B cell (primary cell): Measurements from ENCODE around the gene A2ML1. TPM values are rescaled to one million over a fixed set of nuclear protein-coding genes. Genes with fewer than 3 reads are reported as not detected.

Source experiments
- ATAC-seq: fragments of 200-7000 bp; cut with Tn5 transposase; one replicate; pipeline ENCODE4 v1.10.0; 2021; ENCODE audit warnings: low read depth, mild to moderate bottlenecking, moderate number of reproducible peaks, moderate library complexity
- CTCF ChIA-PET: fragments of 350-600 bp; sonication (Branson Sonifier 250); formaldehyde crosslinking; loops from one replicate; lab custom pipeline; 2021; ENCODE audit warnings: antibody characterized with exemption, inconsistent platforms; lab: Charles Lee
- POLR2A ChIA-PET: fragments of 350-600 bp; sonication (Branson Sonifier 250); formaldehyde crosslinking; loops from one replicate; lab custom pipeline; 2021; ENCODE audit warnings: antibody characterized with exemption; lab: Charles Lee
- DNase-seq: peaks from one replicate; pipeline ENCODE4 v3.0.0; 2013
- H2AFZ ChIP-seq: 2 replicates; pipeline ENCODE4 v1.6.1; 2012; ENCODE audit warnings: mild to moderate bottlenecking, low read depth, low read length; ENCODE audit not compliant: insufficient read depth, poor library complexity, severe bottlenecking
- H3K27ac ChIP-seq, 2 donors: 1 replicate in 1 of 2; 2 replicates in 1 of 2; pipeline ENCODE4 v1.5.1; 2012 to 2013; ENCODE audit warnings: low read length in 2 of 2, mild to moderate bottlenecking in 2 of 2, moderate library complexity in 1 of 2
- H3K27me3 ChIP-seq, 4 experiments: fragments of 200-600 bp in 1 of 4; sonication (generic) in 1 of 4; replicated peaks in 1 of 4; 1 replicate in 2 of 4; 2 replicates in 2 of 4; pipeline versions ENCODE4 v1.6.1 to v1.7.0; 2013 to 2016; ENCODE audit warnings: low read length in 3 of 4, mild to moderate bottlenecking in 2 of 4, mixed read lengths in 1 of 4, moderate library complexity in 1 of 4; ENCODE audit not compliant: insufficient read depth in 4 of 4, control insufficient read depth in 3 of 4; ENCODE audit errors: control extremely low read depth in 1 of 4
- H3K36me3 ChIP-seq, 2 experiments: replicated peaks in 1 of 2; 1 replicate in 1 of 2; 2 replicates in 1 of 2; pipeline versions ENCODE4 v1.6.1 to v1.7.1; 2013; ENCODE audit warnings: low read length in 1 of 2; ENCODE audit not compliant: insufficient read depth in 2 of 2, control insufficient read depth in 1 of 2; ENCODE audit errors: control extremely low read depth in 1 of 2, extremely low read depth in 1 of 2
- H3K4me1 ChIP-seq, 2 donors: fragments of 200-600 bp in 1 of 2; sonication (generic) in 1 of 2; 1 replicate in 1 of 2; 2 replicates in 1 of 2; pipeline versions ENCODE4 v1.5.1 to v1.6.1; 2013 to 2017; ENCODE audit warnings: low read length in 2 of 2; ENCODE audit not compliant: control insufficient read depth in 2 of 2, insufficient read depth in 2 of 2
- H3K4me2 ChIP-seq: replicated peaks from 2 replicates; pipeline ENCODE3; 2012; ENCODE audit warnings: mild to moderate bottlenecking, low read depth, low read length; ENCODE audit not compliant: poor library complexity, severe bottlenecking
- H3K4me3 ChIP-seq, 5 experiments: fragments of 200-600 bp in 1 of 5; sonication (generic) in 1 of 5; 1 replicate in 3 of 5; 2 replicates in 2 of 5; pipeline versions ENCODE4 v1.5.1 to v1.7.0; 2011 to 2016; ENCODE audit warnings: low read length in 4 of 5, mild to moderate bottlenecking in 4 of 5, low read depth in 2 of 5, control low read depth in 1 of 5, moderate library complexity in 1 of 5; ENCODE audit not compliant: insufficient read depth in 1 of 5; ENCODE audit errors: control extremely low read depth in 1 of 5, extremely low read depth in 1 of 5
- H3K79me2 ChIP-seq: fragments of 200-600 bp; sonication (generic); one replicate; pipeline ENCODE4 v1.6.0; 2016; ENCODE audit warnings: low read length; ENCODE audit not compliant: control insufficient read depth, insufficient read depth
- H3K9ac ChIP-seq: fragments of 200-600 bp; sonication (generic); 2 replicates; pipeline ENCODE4 v1.6.1; 2017; ENCODE audit warnings: mild to moderate bottlenecking, low read length, moderate library complexity
- H3K9me3 ChIP-seq, 3 donors: one replicate each; pipeline versions ENCODE4 v1.6.1 to v1.7.1; 2013; ENCODE audit warnings: low read length in 2 of 3; ENCODE audit not compliant: control insufficient read depth in 2 of 3, insufficient read depth in 1 of 3; ENCODE audit errors: control extremely low read depth in 1 of 3
- H4K20me1 ChIP-seq: 2 replicates; pipeline ENCODE4 v1.6.0; 2012; ENCODE audit warnings: mild to moderate bottlenecking, low read length; ENCODE audit not compliant: insufficient read depth, control insufficient read depth, poor library complexity, severe bottlenecking
- H3K27ac Mint-ChIP-seq: one replicate; pipeline ENCODE4 v1.8.0; 2021; ENCODE audit warnings: mixed read lengths
- H3K27me3 Mint-ChIP-seq: one replicate; pipeline ENCODE4 v1.8.0; 2021; ENCODE audit warnings: mixed read lengths
- H3K4me1 Mint-ChIP-seq: one replicate; pipeline ENCODE4 v1.8.0; 2021; ENCODE audit warnings: mixed read lengths
- H3K4me3 Mint-ChIP-seq: one replicate; pipeline ENCODE4 v1.8.0; 2021; ENCODE audit warnings: mixed read lengths
- H3K9me3 Mint-ChIP-seq: one replicate; pipeline ENCODE4 v1.8.0; 2022; ENCODE audit warnings: mixed read lengths; ENCODE audit not compliant: insufficient read depth
- CTCF ChIP-seq: fragments of 200-600 bp; IDR thresholded peaks from one replicate; pipeline ENCODE4 v1.8.0; 2022; ENCODE audit warnings: antibody characterized with exemption, mild to moderate bottlenecking
- EZH2 ChIP-seq: IDR thresholded peaks from 2 replicates; pipeline ENCODE4 v1.6.1; 2012; ENCODE audit warnings: borderline replicate concordance, low read depth, mild to moderate bottlenecking, moderate library complexity, low read length; ENCODE audit not compliant: insufficient read depth, poor library complexity, severe bottlenecking
- WGBS: methylation state at CpG from one replicate; pipeline ENCODE4 v1.1.5; 2013; ENCODE audit warnings: missing lambda C conversion rate; ENCODE audit not compliant: insufficient coverage; 5-methylcytosine and 5-hydroxymethylcytosine counted together
- intact Hi-C: fragments of 100-400 bp; cut with micrococcal nuclease; formaldehyde crosslinking; loops from one replicate; pipeline ENCODE4 v1.10.0; 2022
- polyA plus RNA-seq: library from polyadenylated mRNA; depleted of rRNA; stranded (reverse); fragments of >200 nt; gene quantifications from 2 replicates; pipeline ENCODE4 v1.2.3, GENCODE V29; 2012
- total RNA-seq, 2 donors: library from RNA; stranded (reverse); fragments of 120-200 nt in 1 of 2; gene quantifications; 1 replicate in 1 of 2; 2 replicates in 1 of 2; pipeline versions ENCODE4 v1.2.3 to v1.2.4, GENCODE V29; 2013 to 2022

The A2ML1 gene
- total and polyA plus RNA-seq, 2 donors (not counting 1 experiment from before 2014, with no cell fraction given) = not detected

- H3K27ac ChIP-seq = no peak overlapping the region
- H3K9me3 Mint-ChIP-seq = no peaks in the 10 kb centered on the region
- 94% methylated on average over 9 of the region's 9 CpGs for WGBS
- ATAC-seq (no peak), DNase-seq (no peak)
- H3K4me3 Mint-ChIP-seq = no peak overlapping the region
- H3K4me2 ChIP-seq = no peak overlapping the region
- H3K4me1 Mint-ChIP-seq = no peaks in the 10 kb centered on the region
- H3K27ac Mint-ChIP-seq = no peak overlapping the region
- H3K9ac ChIP-seq = no peak overlapping the region
- CTCF ChIA-PET = interaction anchor here (1.4 kb wide), 1 partner anchor 23 kb away, joined by 5 read pairs; no protein-coding TSS in a partner anchor
- no peak overlapping the region for H3K4me3 ChIP-seq
- H3K79me2 ChIP-seq = no peaks in the 10 kb centered on the region
- no peak for TF ChIP-seq EZH2
- no peak for TF ChIP-seq CTCF
- H3K27me3 ChIP-seq = peaks cover 0 to 7% (median 1%) of the 10 kb centered on the region in 4 experiments
- H4K20me1 ChIP-seq = no peaks in the 10 kb centered on the region
- H3K36me3 ChIP-seq = no peaks in the 10 kb centered on the region
- intact Hi-C loops = no loop called here
- POLR2A ChIA-PET = no interaction called here
- H2AFZ ChIP-seq = no peak overlapping the region
- no peaks in the 10 kb centered on the region for H3K4me1 ChIP-seq
- no peaks in the 10 kb centered on the region for H3K9me3 ChIP-seq
- H3K27me3 Mint-ChIP-seq = peaks cover 25% of the 10 kb centered on the region
Observed at GRCh38 chr12:8837291-8837690, 14.9 kb downstream of the A2ML1 start.

GRCh38 chr12:8840321-8840720 is 17.9 kb downstream of the A2ML1 start:
- WGBS = 95% methylated on average over 2 of the region's 7 CpGs
- ChIA-PET POLR2A (no interaction called here), CTCF (interaction anchor here (1.1 kb wide), 1 partner anchor 20 kb away, joined by 7 read pairs; no protein-coding TSS in a partner anchor)
- Mint-ChIP-seq H3K27ac (no peak overlapping the region), H3K4me1 (no peaks in the 10 kb centered on the region), H3K27me3 (peaks cover 27% of the 10 kb centered on the region), H3K4me3 (no peak overlapping the region), H3K9me3 (no peaks in the 10 kb centered on the region)
- H3K4me1 ChIP-seq = no peaks in the 10 kb centered on the region
- H4K20me1 ChIP-seq = no peaks in the 10 kb centered on the region
- H2AFZ ChIP-seq = no peak overlapping the region
- DNase-seq (no peak), ATAC-seq (no peak)
- intact Hi-C loops = no loop called here
- no peak overlapping the region for H3K9ac ChIP-seq
- H3K9me3 ChIP-seq = no peaks in the 10 kb centered on the region
- H3K4me2 ChIP-seq = no peak overlapping the region
- no peaks in the 10 kb centered on the region for H3K79me2 ChIP-seq
- H3K36me3 ChIP-seq = no peaks in the 10 kb centered on the region
- no peak overlapping the region for H3K27ac ChIP-seq
- peaks cover 0 to 2% (median 0%) of the 10 kb centered on the region in 4 experiments for H3K27me3 ChIP-seq
- no peak for TF ChIP-seq EZH2
- no peak for TF ChIP-seq CTCF
- no peak overlapping the region for H3K4me3 ChIP-seq
